Panc1 (cell line): ENCODE data around the gene MAGI2. TPM values are rescaled to one million over a fixed set of nuclear protein-coding genes. Genes with fewer than 3 reads are reported as not detected.

ENCODE experiments used
- ATAC-seq: fragments of 200-7000 bp; cut with Tn5 transposase; 2 replicates; pipeline ENCODE4 v1.9.1; 2020; ENCODE audit warnings: mild to moderate bottlenecking, moderate library complexity
- BruUV-seq: library from RNA; stranded (reverse); fragments of 400-500 nt; replicated peaks from 2 replicates; lab custom pipeline; 2021; lab: Mats Ljungman, UMichigan
- CTCF ChIA-PET: fragments of 300-600 bp; sonication (Branson Sonifier 250); formaldehyde crosslinking; loops from one replicate; lab custom pipeline; 2022; ENCODE audit warnings: antibody characterized with exemption; lab: Charles Lee
- POLR2A ChIA-PET: fragments of 300-600 bp; sonication (Branson Sonifier 250); formaldehyde crosslinking; loops from one replicate; lab custom pipeline; 2022; ENCODE audit warnings: antibody characterized with exemption; lab: Charles Lee
- DNase-seq: peaks from one replicate; pipeline ENCODE4 v3.0.0-alpha.2; 2010; ENCODE audit warnings: low read depth, low spot score
- H3K27ac ChIP-seq: 2 replicates; pipeline ENCODE4 v1.5.1; 2011; ENCODE audit warnings: mild to moderate bottlenecking, low read length, inconsistent platforms
- H3K27me3 ChIP-seq: fragments of 200-500 bp; sonication (Bioruptor generic); 2 replicates; pipeline ENCODE4 v1.6.0; 2014; ENCODE audit warnings: low read length, inconsistent platforms; ENCODE audit not compliant: control insufficient read depth, insufficient read depth
- H3K36me3 ChIP-seq: fragments of 200-500 bp; sonication (Bioruptor generic); 2 replicates; pipeline ENCODE4 v1.5.1; 2014; ENCODE audit warnings: inconsistent platforms, mild to moderate bottlenecking, low read length, moderate library complexity; ENCODE audit not compliant: control insufficient read depth, insufficient read depth
- H3K4me1 ChIP-seq: 2 replicates; pipeline ENCODE4 v1.5.1; 2011; ENCODE audit warnings: inconsistent platforms, mild to moderate bottlenecking, low read length, moderate library complexity; ENCODE audit not compliant: control insufficient read depth, insufficient read depth
- H3K4me3 ChIP-seq, 2 experiments: 2 replicates each; pipeline ENCODE4 v1.5.1; 2011 to 2012; ENCODE audit warnings: low read depth in 2 of 2, low read length in 2 of 2, mild to moderate bottlenecking in 2 of 2, inconsistent platforms in 1 of 2, moderate library complexity in 1 of 2
- H3K9me3 ChIP-seq: fragments of 200-500 bp; sonication (Bioruptor generic); 2 replicates; pipeline ENCODE4 v1.5.1; 2014; ENCODE audit warnings: low read depth, mild to moderate bottlenecking, inconsistent platforms, low read length, moderate library complexity; ENCODE audit not compliant: control insufficient read depth, insufficient read depth
- POLR2AphosphoS5 ChIP-seq: IDR thresholded peaks from 2 replicates; pipeline ENCODE4 v1.6.1; 2012; ENCODE audit warnings: mild to moderate bottlenecking, low read depth, low read length, moderate library complexity
- REST ChIP-seq, 2 experiments: IDR thresholded peaks; 2 replicates each; pipeline ENCODE4 v1.6.1; 2011 to 2012; ENCODE audit warnings: low read depth in 2 of 2, control low read depth in 1 of 2, low read length in 1 of 2, mild to moderate bottlenecking in 1 of 2, moderate library complexity in 1 of 2; ENCODE audit not compliant: insufficient read depth in 1 of 2
- SIN3A ChIP-seq: IDR thresholded peaks from 2 replicates; pipeline ENCODE4 v1.6.1; 2012; ENCODE audit warnings: low read depth, mild to moderate bottlenecking, low read length, moderate library complexity, borderline replicate concordance; ENCODE audit not compliant: insufficient read depth
- TCF7L2 ChIP-seq: IDR thresholded peaks from 2 replicates; pipeline ENCODE4 v1.6.1; 2011; ENCODE audit warnings: mild to moderate bottlenecking, low read depth, low read length, inconsistent platforms
- in situ Hi-C: cut with HindIII; loops from 2 replicates; pipeline ENCODE4 v1.10.0; 2016; ENCODE audit warnings: low sequenced_read_pairs, low pct_unique_long_range_greater_than_20kb
- intact Hi-C: fragments of 100-400 bp; cut with micrococcal nuclease; formaldehyde crosslinking; loops from one replicate; pipeline ENCODE4 v1.10.0; 2022; ENCODE audit not compliant: unreplicated experiment
- total RNA-seq: library from RNA; stranded (reverse); gene quantifications from one replicate; pipeline ENCODE4 v1.2.1, GENCODE V29; 2021; ENCODE audit not compliant: unreplicated experiment
- TF ChIP-seq, protein P1 (sequence below): fragments of 450-650 bp; IDR thresholded peaks from 2 replicates; pipeline ENCODE4 v1.5.1; 2017; ENCODE audit warnings: mild to moderate bottlenecking

The MAGI2 gene
- total RNA-seq, 1 experiment from 2014 or later = 5.4 TPM

- BruUV-seq = no TSS peak
- ATAC-seq = no peak
These were observed 441.5 kb downstream of the MAGI2 start for GRCh38 chr7:79011921-79012320.

DNA sequence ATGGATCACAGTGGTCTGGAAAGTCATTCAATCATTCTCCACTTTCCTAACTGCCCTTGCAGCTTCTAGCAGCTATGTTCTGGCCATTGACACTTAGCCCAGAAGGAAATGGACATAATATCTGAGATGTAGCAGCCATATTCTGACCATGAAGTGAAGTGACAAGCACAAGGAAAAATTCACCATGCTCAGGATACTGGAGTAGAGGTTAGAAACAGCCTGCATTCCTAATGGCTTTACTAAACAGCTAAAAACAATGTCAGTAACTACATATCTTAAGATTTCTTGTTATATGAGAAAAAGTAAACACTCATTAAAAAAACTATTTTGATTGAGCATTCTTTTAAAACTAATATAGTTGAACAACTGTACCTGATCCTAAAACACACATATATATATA lies 443.8 kb downstream of the MAGI2 start:
- Histone ChIP-seq H3K4me3 (no peak overlapping the region), H3K36me3 (no peaks in the 10 kb centered on the region), H3K27me3 (no peaks in the 10 kb centered on the region), H3K9me3 (no peaks in the 10 kb centered on the region), H3K4me1 (no peaks in the 10 kb centered on the region), H3K27ac (no peak overlapping the region)
- TF ChIP-seq POLR2AphosphoS5 (no peak), SIN3A (no peak), TCF7L2 (no peak), REST (IDR thresholded peaks at IDR 0.05; ENCODE audit: insufficient read depth in 1 of 2, low read depth in 2 of 2, low read length in 1 of 2) (no peak)
- TF ChIP-seq, protein P1, sequence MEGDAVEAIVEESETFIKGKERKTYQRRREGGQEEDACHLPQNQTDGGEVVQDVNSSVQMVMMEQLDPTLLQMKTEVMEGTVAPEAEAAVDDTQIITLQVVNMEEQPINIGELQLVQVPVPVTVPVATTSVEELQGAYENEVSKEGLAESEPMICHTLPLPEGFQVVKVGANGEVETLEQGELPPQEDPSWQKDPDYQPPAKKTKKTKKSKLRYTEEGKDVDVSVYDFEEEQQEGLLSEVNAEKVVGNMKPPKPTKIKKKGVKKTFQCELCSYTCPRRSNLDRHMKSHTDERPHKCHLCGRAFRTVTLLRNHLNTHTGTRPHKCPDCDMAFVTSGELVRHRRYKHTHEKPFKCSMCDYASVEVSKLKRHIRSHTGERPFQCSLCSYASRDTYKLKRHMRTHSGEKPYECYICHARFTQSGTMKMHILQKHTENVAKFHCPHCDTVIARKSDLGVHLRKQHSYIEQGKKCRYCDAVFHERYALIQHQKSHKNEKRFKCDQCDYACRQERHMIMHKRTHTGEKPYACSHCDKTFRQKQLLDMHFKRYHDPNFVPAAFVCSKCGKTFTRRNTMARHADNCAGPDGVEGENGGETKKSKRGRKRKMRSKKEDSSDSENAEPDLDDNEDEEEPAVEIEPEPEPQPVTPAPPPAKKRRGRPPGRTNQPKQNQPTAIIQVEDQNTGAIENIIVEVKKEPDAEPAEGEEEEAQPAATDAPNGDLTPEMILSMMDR = no peak
- ChIA-PET POLR2A (no interaction called here), CTCF (no interaction called here)
- in situ Hi-C loops = no loop called here
- no peak for DNase-seq
- ATAC-seq = no peak
- intact Hi-C loops = no loop called here
- no TSS peak for BruUV-seq

More at GRCh38 chr7:79011921-79012320, 441.5 kb downstream of the MAGI2 start:
- CTCF ChIA-PET = interaction anchor here (0.6 kb wide), 1 partner anchor 810 kb away, joined by 4 read pairs; no protein-coding TSS in a partner anchor
- no peaks in the 10 kb centered on the region for H3K27me3 ChIP-seq
- in situ Hi-C loops (no loop called here), intact Hi-C loops (no loop called here)
- H3K27ac ChIP-seq = no peak overlapping the region
- no peak for DNase-seq
- no peaks in the 10 kb centered on the region for H3K36me3 ChIP-seq
- no peak overlapping the region for H3K4me3 ChIP-seq
- no peaks in the 10 kb centered on the region for H3K4me1 ChIP-seq
- TF ChIP-seq POLR2AphosphoS5 = no peak
- TF ChIP-seq SIN3A = no peak
- no peak for TF ChIP-seq REST (IDR thresholded peaks at IDR 0.05; ENCODE audit: insufficient read depth in 1 of 2, low read depth in 2 of 2, low read length in 1 of 2)
- TF ChIP-seq, protein P1 = no peak
- TF ChIP-seq TCF7L2 = no peak
- POLR2A ChIA-PET = no interaction called here
- no peaks in the 10 kb centered on the region for H3K9me3 ChIP-seq
